Liver (tissue), 3 donors: Measurements from ENCODE around the gene RPH3AL.

ENCODE experiments used
- CTCF ChIP-seq: fragments of 150-350 bp; IDR thresholded peaks from 2 replicates; pipeline ENCODE4 v1.5.1; 2017; ENCODE audit warnings: improper control_type of control experiment, low read depth, low read length; ENCODE audit not compliant: missing input control
- FOXA1 ChIP-seq: IDR thresholded peaks from 2 replicates; pipeline ENCODE4 v1.6.1; 2016; ENCODE audit warnings: antibody characterized with exemption
- GABPA ChIP-seq, 2 donors: IDR thresholded peaks in 1 of 2; conservative IDR thresholded peaks in 1 of 2; 2 replicates each; pipeline ENCODE4 v1.6.1; 2016; ENCODE audit warnings: antibody characterized with exemption in 2 of 2, mild to moderate bottlenecking in 1 of 2, moderate library complexity in 1 of 2
- JUND ChIP-seq, 2 donors: IDR thresholded peaks; 2 replicates each; pipeline ENCODE4 v1.6.1; 2016; ENCODE audit warnings: antibody characterized with exemption in 2 of 2
- NR2F2 ChIP-seq: IDR thresholded peaks from 2 replicates; pipeline ENCODE4 v1.6.1; 2016; ENCODE audit warnings: antibody characterized with exemption
- RAD21 ChIP-seq, 2 donors: IDR thresholded peaks; 2 replicates each; pipeline ENCODE4 v1.6.1; 2016; ENCODE audit warnings: antibody characterized with exemption in 2 of 2, mild to moderate bottlenecking in 2 of 2
- REST ChIP-seq: IDR thresholded peaks from 2 replicates; pipeline ENCODE4 v1.6.1; 2016; ENCODE audit warnings: antibody characterized with exemption, mild to moderate bottlenecking
- YY1 ChIP-seq: IDR thresholded peaks from 2 replicates; pipeline ENCODE4 v1.6.1; 2016; ENCODE audit warnings: antibody characterized with exemption, mild to moderate bottlenecking
- donor health status: healthy.
- donor health status: healthy.

GRCh38 chr17:278676-279059, 73.9 kb downstream of the RPH3AL start:
- TF ChIP-seq JUND (IDR thresholded peaks at IDR 0.05) (no peak), CTCF (no peak), RAD21 (IDR thresholded peaks at IDR 0.05) (no peak), NR2F2 (no peak), GABPA (IDR thresholded peaks at IDR 0.05 in 1 of 2, conservative IDR thresholded peaks at IDR 0.05 in 1 of 2) (no peak), FOXA1 (no peak), YY1 (no peak), REST (no peak)
